ENCODE measurements around the gene FBXO10.

DNA sequence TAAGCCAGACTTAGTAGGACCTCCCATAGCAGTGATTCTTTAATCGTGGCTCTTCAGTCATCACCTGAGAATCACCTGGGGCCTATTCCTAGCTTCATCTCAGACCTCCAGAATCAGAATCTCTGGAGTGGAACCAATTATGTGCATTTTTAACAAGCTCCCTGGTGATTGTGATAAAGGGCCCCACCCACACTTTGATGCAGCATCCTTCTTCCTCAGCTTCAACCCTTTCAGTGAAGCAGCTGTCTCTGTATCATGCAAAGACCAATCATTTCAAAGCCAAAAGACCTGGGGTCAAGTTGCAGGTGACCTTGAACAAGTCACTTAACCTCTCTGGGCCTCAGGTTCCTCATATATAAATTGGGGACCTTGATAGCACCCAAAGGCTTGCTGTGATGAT, 17.1 kb downstream of the FBXO10 start:
- TF ChIP-seq, protein P1, sequence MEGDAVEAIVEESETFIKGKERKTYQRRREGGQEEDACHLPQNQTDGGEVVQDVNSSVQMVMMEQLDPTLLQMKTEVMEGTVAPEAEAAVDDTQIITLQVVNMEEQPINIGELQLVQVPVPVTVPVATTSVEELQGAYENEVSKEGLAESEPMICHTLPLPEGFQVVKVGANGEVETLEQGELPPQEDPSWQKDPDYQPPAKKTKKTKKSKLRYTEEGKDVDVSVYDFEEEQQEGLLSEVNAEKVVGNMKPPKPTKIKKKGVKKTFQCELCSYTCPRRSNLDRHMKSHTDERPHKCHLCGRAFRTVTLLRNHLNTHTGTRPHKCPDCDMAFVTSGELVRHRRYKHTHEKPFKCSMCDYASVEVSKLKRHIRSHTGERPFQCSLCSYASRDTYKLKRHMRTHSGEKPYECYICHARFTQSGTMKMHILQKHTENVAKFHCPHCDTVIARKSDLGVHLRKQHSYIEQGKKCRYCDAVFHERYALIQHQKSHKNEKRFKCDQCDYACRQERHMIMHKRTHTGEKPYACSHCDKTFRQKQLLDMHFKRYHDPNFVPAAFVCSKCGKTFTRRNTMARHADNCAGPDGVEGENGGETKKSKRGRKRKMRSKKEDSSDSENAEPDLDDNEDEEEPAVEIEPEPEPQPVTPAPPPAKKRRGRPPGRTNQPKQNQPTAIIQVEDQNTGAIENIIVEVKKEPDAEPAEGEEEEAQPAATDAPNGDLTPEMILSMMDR (IDR thresholded peaks at IDR 0.05), result no peak
- no peak for TF ChIP-seq POLR2A (IDR thresholded peaks at IDR 0.05)

Measured in thyroid gland (tissue), 4 donors.